Karpas-422 (cell line): ENCODE results near the gene NUDT4B. TPM values are rescaled to one million over a fixed set of nuclear protein-coding genes. Genes with fewer than 3 reads are reported as not detected.

ENCODE experiments used
- small RNA-seq: library from RNA; depleted of rRNA; stranded (forward); fragments of <200 nt; gene quantifications from one replicate; pipeline ENCODE3, GENCODE V24; 2014
- total RNA-seq: library from RNA; depleted of rRNA; stranded (reverse); fragments of >200 nt; shearing (Covaris generic); gene quantifications from 2 replicates; pipeline ENCODE4 v1.2.3, GENCODE V29; 2014; ENCODE audit warnings: low replicate concordance; rRNA removed

The NUDT4B gene
- total RNA-seq, 1 experiment from 2014 or later: not detected

Small RNA genes within 50 kb of the gene (small RNA-seq; reads per million reads assigned to genes)
- not detected for gene RNU6-1171P

Other genes starting within 250 kb of the NUDT4B start
- gene NBPF14, start 152.8 kb upstream of the NUDT4B start, total RNA-seq: 1.7 and 2.4 TPM in 2 replicates
- 4.4 and 15.6 TPM in 2 replicates for gene PDE4DIP, start 95.7 kb downstream of the NUDT4B start, total RNA-seq